Fibroblast of the aortic adventitia (primary cell): ENCODE data around the gene FRZB. TPM values are rescaled to one million over a fixed set of nuclear protein-coding genes. Genes with fewer than 3 reads are reported as not detected.

ENCODE experiments used
- DNase-seq: peaks from one replicate; pipeline ENCODE4 v3.0.0-alpha.2; 2010; ENCODE audit warnings: low read depth
- H3K4me3 ChIP-seq: 2 replicates; pipeline ENCODE4 v1.5.1; 2011; ENCODE audit warnings: low read depth, mild to moderate bottlenecking, control low read depth, low read length, moderate library complexity
- CTCF ChIP-seq: IDR thresholded peaks from 2 replicates; pipeline ENCODE4 v1.5.1; 2011; ENCODE audit warnings: mild to moderate bottlenecking, low read length, control low read depth, inconsistent platforms; ENCODE audit not compliant: insufficient read depth
- total RNA-seq: library from RNA; depleted of rRNA; stranded (reverse); fragments of >200 nt; gene quantifications from 2 replicates; pipeline ENCODE4 v1.2.3, GENCODE V29; 2012; ENCODE audit warnings: low replicate concordance

Gene FRZB
- total RNA-seq, 1 donor: 0.18 TPM

- DNase-seq: no peak
- no peak for TF ChIP-seq CTCF
- H3K4me3 ChIP-seq: no peak overlapping the region
These were observed 52.1 kb downstream of the FRZB start for GRCh38 chr2:182814380-182814779.

GRCh38 chr2:182810087-182810486, 56.4 kb downstream of the FRZB start:
- TF ChIP-seq CTCF: no peak
- no peak overlapping the region for H3K4me3 ChIP-seq
- DNase-seq: no peak

GRCh38 chr2:182807319-182807718, 59.1 kb downstream of the FRZB start:
- DNase-seq: no peak
- TF ChIP-seq CTCF: no peak
- H3K4me3 ChIP-seq: no peak overlapping the region

- no peak overlapping the region for H3K4me3 ChIP-seq
- DNase-seq: no peak
- no peak for TF ChIP-seq CTCF
These were observed 62.3 kb downstream of the FRZB start for GRCh38 chr2:182804128-182804527.

- DNase-seq: no peak
- no peak for TF ChIP-seq CTCF
- H3K4me3 ChIP-seq: no peak overlapping the region
These were observed 67.7 kb downstream of the FRZB start for GRCh38 chr2:182798736-182799135.

GRCh38 chr2:182792441-182792840, 74.0 kb downstream of the FRZB start:
- H3K4me3 ChIP-seq: no peak overlapping the region
- no peak for DNase-seq
- TF ChIP-seq CTCF: no peak

GRCh38 chr2:182784777-182785176, 81.7 kb downstream of the FRZB start:
- peak; percentile 66 for DNase-seq
- no peak overlapping the region for H3K4me3 ChIP-seq
- peak; percentile 61 for TF ChIP-seq CTCF
